Testis (tissue), 3 donors: Measurements from ENCODE around the gene LRRC27. TPM values are rescaled to one million over a fixed set of nuclear protein-coding genes. Genes with fewer than 3 reads are reported as not detected.

Source experiments
- DNase-seq: peaks from one replicate; pipeline ENCODE4 v3.0.0-alpha.2; 2019
- H3K27ac ChIP-seq, 2 donors: fragments of 200-600 bp; sonication (generic); one replicate each; pipeline ENCODE4 v1.5.1; 2019
- H3K27me3 ChIP-seq: fragments of 200-600 bp; sonication (generic); one replicate; pipeline ENCODE4 v1.5.1; 2019
- H3K36me3 ChIP-seq: fragments of 200-600 bp; sonication (generic); one replicate; pipeline ENCODE4 v1.5.1; 2017; ENCODE audit warnings: low read depth; ENCODE audit errors: missing control alignments
- H3K4me1 ChIP-seq: fragments of 200-600 bp; sonication (generic); one replicate; pipeline ENCODE4 v1.5.1; 2019
- H3K4me3 ChIP-seq, 2 donors: fragments of 200-600 bp; sonication (generic); one replicate each; pipeline ENCODE4 v1.5.1; 2017 to 2019
- H3K9me3 ChIP-seq: fragments of 200-600 bp; sonication (generic); one replicate; pipeline ENCODE4 v1.5.1; 2017
- POLR2A ChIP-seq: fragments of 450-650 bp; IDR thresholded peaks from one replicate; pipeline ENCODE4 v1.6.1; 2017; ENCODE audit warnings: antibody characterized with exemption, mild to moderate bottlenecking, moderate library complexity
- WGBS, 2 donors: methylation state at CpG; one replicate each; pipeline ENCODE4 v1.1.5; 2018; 5-methylcytosine and 5-hydroxymethylcytosine counted together
- intact Hi-C: fragments of 100-400 bp; cut with DNase I; formaldehyde crosslinking; loops from one replicate; pipeline ENCODE4 v1.15.1; 2023; ENCODE audit warnings: low total_unique reads
- polyA plus RNA-seq: library from polyadenylated mRNA; stranded (reverse); fragments of 350-450 nt; fragmentation: Illumina TruSeq; extraction: RNeasy Lipid Tissue Mini Kit (QIAGEN cat#74804); gene quantifications from one replicate; pipeline ENCODE4 v1.2.3, GENCODE V29; 2014; ENCODE audit warnings: low read depth, low replicate concordance; ENCODE audit not compliant: insufficient read depth
- total RNA-seq, 2 donors: library from RNA; depleted of rRNA; stranded (reverse); fragments of >200 nt; gene quantifications; one replicate each; pipeline ENCODE4 v1.2.3, GENCODE V29; 2016
- TF ChIP-seq, protein P1 (sequence below), 3 experiments: fragments of 450-650 bp in 2 of 3; fragments of 200-600 bp in 1 of 3; sonication (generic) in 1 of 3; IDR thresholded peaks; one replicate each; pipeline ENCODE4 v1.5.1; 2016 to 2019; ENCODE audit warnings: antibody characterized with exemption in 3 of 3, mild to moderate bottlenecking in 2 of 3, moderate library complexity in 1 of 3

Gene LRRC27
- total and polyA plus RNA-seq, 3 donors from 2014 or later, result 49.4 to 164 (median 110) TPM

DNA sequence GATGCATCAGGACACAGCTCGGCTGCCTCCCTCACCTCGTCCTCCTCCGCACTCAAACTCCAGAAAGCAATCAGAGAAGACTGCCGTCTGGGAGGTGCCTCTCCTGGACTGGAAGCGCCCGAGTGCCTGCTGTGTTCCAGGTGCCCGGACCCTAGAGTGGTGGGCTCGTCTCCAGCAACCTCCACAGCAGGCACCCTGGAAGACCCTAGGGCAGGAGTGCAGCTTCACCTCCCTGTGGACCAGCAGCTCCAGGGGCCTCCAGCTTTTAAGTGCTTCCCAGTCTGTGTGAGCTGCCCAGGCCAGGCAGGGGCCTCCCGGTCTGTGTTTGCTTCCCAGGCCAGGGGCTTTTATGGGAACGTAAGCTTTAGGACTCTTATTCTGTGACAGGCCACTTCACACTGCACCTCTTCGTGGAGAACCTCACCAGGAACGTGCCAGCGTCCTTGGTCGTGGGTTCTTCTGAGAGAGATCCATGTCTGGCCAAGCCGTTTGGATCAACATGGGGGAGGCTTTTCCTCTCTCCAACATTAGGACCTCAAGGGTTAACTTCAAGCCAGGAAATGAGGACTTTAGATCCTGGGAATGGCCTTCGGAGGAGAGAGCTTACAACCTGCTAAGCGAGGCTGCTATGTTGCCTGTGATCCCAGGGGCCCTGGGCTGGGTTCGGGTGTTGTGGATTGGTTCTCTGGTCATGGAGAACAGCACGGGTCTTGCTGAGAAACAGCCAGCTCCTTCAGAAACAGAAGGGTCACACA lies 59.1 kb downstream of the LRRC27 start:
- TF ChIP-seq POLR2A, result no peak
- TF ChIP-seq, protein P1, sequence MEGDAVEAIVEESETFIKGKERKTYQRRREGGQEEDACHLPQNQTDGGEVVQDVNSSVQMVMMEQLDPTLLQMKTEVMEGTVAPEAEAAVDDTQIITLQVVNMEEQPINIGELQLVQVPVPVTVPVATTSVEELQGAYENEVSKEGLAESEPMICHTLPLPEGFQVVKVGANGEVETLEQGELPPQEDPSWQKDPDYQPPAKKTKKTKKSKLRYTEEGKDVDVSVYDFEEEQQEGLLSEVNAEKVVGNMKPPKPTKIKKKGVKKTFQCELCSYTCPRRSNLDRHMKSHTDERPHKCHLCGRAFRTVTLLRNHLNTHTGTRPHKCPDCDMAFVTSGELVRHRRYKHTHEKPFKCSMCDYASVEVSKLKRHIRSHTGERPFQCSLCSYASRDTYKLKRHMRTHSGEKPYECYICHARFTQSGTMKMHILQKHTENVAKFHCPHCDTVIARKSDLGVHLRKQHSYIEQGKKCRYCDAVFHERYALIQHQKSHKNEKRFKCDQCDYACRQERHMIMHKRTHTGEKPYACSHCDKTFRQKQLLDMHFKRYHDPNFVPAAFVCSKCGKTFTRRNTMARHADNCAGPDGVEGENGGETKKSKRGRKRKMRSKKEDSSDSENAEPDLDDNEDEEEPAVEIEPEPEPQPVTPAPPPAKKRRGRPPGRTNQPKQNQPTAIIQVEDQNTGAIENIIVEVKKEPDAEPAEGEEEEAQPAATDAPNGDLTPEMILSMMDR (IDR thresholded peaks at IDR 0.05), result no peak
- 75 to 89% methylated on average over 13 to 19 of the region's 19 CpGs for WGBS, 2 donors
- Histone ChIP-seq H3K4me1 (peaks cover 17% of the 10 kb centered on the region), H3K4me3 (no peak overlapping the region), H3K27ac (no peak overlapping the region), H3K36me3 (no peaks in the 10 kb centered on the region), H3K9me3 (no peaks in the 10 kb centered on the region), H3K27me3 (no peaks in the 10 kb centered on the region)
- no peak for DNase-seq
- intact Hi-C loops, result no loop called here

DNA sequence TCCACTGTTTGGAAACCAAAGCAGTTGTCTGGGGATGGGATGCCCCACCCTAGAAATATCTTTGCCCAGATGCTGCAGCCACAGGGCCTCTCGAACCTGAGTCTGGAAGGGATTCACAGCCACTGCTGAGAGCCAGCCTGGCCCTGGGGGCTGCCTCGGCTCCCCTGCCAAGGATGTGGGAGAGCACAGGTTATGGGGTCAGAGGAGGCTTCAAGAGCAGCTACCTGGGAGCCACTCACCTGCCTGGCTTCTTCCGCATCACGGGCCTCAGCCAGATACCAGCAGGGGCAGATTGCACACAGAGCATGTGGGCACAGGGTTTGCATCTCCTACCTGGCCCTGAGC lies 59.7 kb downstream of the LRRC27 start:
- 72% methylated on average over 4 of the region's 4 CpGs; no CpG with 5 or more reads in 1 of the 2 donors for WGBS, 2 donors
- no peak for TF ChIP-seq POLR2A
- TF ChIP-seq, protein P1 (IDR thresholded peaks at IDR 0.05), result no peak
- intact Hi-C loops, result no loop called here

DNA sequence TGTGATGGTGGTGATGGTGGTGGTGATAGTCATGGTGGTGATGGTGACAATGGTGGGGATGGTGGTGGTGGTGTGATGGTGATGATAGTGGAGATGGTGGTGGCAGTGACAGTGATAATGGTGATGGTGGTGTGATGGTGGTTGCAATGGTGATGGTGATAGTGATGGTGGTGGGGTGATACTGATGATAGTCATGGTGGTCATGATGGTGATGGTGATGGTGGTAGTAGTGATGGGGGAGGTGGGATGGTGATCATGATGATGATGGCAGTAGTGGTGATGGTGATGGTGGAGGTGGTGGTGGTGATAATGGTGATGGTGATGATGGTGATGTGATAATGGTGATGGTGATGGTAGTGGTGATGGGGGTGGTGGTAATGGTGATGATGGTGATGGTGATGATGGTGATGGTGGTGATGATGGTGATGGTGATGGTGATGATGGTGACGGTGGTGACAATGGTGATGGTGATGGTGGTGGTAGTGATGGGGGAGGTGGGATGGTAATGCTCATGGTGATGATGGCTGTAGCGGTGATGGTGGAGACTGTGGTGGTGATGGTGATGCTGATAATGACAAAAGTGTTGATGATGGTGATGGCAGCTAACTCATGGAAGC lies 60.3 kb downstream of the LRRC27 start:
- WGBS, 2 donors, result 79 to 87% methylated on average over 2 of the region's 2 CpGs
- no peaks in the 10 kb centered on the region for H3K36me3 ChIP-seq
- no peaks in the 10 kb centered on the region for H3K9me3 ChIP-seq
- no peak overlapping the region for H3K4me3 ChIP-seq
- no peaks in the 10 kb centered on the region for H3K27me3 ChIP-seq
- H3K4me1 ChIP-seq, result peaks cover 17% of the 10 kb centered on the region
- TF ChIP-seq, protein P1 (IDR thresholded peaks at IDR 0.05), result no peak
- no peak for TF ChIP-seq POLR2A
- intact Hi-C loops, result no loop called here
- no peak overlapping the region for H3K27ac ChIP-seq
- DNase-seq, result no peak

More for the DNA sequence above, 59.7 kb downstream of the LRRC27 start:
- Histone ChIP-seq H3K9me3 (no peaks in the 10 kb centered on the region), H3K4me1 (peaks cover 17% of the 10 kb centered on the region), H3K27ac (no peak overlapping the region), H3K36me3 (no peaks in the 10 kb centered on the region), H3K4me3 (no peak overlapping the region), H3K27me3 (no peaks in the 10 kb centered on the region)
- no peak for DNase-seq

DNA sequence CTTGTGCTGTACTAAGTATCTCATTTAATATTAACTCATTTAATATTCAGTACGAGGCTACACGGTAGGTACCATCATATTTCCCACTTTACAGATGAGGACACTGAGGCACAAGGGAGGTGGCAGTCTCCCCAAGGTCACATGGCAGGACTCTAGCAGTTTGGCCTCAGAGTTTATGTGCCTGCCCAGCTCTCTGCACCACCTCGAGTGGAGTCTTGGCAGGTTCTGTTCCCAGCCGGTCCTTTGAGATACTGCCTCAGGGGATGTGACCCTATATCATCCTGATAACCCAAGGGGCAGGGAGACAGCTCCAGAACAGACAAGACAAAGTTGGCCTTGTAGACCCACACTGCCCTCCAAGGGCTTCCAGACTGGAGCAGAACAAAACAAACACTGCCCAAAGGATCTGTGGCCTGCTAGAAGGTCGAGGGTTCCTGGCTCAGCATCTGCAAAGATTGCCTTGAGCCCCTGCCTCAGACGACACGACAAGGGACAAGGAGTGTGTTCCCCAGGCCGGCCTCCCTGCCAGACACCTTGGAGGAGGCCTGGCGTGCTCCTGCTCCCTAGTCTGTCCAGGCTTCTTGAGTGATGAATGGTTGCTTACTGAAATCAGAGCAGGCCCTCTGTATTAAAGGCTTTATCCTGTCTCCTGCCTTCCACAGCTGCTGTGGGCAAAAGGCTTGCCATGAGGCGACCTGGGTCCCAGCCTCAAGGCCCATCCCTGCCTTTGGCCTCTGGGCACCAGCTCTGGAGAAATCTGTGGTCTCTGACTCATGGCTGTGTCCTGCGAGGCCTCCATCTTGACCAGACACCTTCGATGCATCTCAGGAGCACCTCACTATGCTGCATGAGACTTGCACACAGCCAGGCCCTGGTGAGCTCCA lies 61.1 kb downstream of the LRRC27 start:
- intact Hi-C loops, result no loop called here
- DNase-seq, result no peak
- Histone ChIP-seq H3K36me3 (no peaks in the 10 kb centered on the region), H3K9me3 (no peaks in the 10 kb centered on the region), H3K27me3 (no peaks in the 10 kb centered on the region), H3K4me3 (no peak overlapping the region), H3K4me1 (peaks cover 21% of the 10 kb centered on the region), H3K27ac (no peak overlapping the region)
- 74 to 83% methylated on average over 9 to 12 of the region's 12 CpGs for WGBS, 2 donors
- no peak for TF ChIP-seq POLR2A

DNA sequence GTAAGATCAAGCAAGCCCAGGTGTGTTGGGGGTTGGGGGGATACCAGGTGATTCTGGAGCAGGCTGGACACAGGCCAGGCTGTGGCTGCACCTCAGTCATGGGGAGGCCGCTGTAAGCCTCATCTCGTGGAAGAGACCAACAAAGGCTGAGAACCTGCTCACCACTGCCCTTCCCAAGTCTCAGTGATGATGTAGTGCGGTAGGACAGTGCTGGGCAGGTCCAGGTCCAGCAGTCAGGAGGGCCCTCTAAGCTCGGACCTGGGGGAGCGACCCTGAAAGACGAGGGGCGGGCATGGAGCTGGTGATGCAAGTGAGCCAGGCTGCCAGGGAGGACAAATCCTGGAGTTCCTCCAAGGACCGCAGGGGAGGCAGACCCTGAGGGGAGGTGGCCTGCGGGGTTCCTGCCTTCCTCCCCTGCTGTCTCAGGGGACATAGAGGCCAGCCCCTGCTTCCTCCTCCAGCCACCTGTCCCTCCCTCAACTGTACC lies 61.7 kb downstream of the LRRC27 start:
- H3K9me3 ChIP-seq, result no peaks in the 10 kb centered on the region
- peaks cover 24% of the 10 kb centered on the region for H3K4me1 ChIP-seq
- intact Hi-C loops, result no loop called here
- no peak overlapping the region for H3K4me3 ChIP-seq
- no peak overlapping the region for H3K27ac ChIP-seq
- no peaks in the 10 kb centered on the region for H3K27me3 ChIP-seq
- no peaks in the 10 kb centered on the region for H3K36me3 ChIP-seq
- TF ChIP-seq, protein P1 (IDR thresholded peaks at IDR 0.05), result no peak
- TF ChIP-seq POLR2A, result no peak
- DNase-seq, result no peak
- WGBS, 2 donors, result 61 to 68% methylated on average over 4 to 9 of the region's 9 CpGs
